ENCODE measurements around the gene TNRC6C.

TNRC6C gene

GRCh38 chr17:78012428-78012827 lies 53.9 kb downstream of the TNRC6C start:
- no peak for DNase-seq (ENCODE audit: low read depth in 2 of 2)

DNA sequence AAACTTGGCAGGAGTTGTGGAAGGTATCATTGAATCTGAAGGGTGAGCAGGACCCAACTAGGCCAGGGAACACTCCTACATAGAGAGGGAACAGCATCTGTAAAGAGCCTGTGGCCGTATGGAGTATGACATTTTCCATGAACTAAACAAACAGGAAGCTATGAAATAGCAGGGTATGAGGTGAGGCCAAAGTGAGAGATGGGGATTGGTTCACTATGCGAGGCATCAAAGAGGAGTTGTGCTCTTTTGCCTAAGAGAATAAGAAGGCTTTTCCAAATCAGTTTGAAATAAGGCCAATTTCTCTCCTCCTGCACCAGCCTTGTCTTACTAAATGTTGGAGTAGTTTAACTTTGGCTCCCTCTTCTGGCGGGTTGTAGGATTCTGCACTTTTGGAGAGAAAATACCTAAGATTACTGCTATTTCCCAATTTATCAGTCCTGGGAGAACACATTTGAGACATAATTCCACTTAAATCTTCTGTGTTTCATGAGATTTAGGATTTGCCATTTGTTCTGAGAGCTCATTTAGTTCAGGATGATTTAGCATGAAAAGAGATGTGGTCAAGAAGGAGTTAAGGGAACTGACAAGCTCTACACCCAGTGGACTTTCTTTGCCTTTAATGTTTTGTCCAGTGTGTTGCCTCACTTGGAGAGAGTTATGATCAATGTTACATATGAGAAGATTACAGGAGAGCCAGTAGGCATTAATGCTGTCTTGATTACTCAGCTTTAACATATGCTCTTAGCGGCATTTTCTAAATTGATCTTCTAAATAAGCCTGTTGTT lies 55.4 kb downstream of the TNRC6C start:
- peak in 1 of 2 donors; percentile 39 for DNase-seq (ENCODE audit: low read depth in 2 of 2)

GRCh38 chr17:78014646-78015045 lies 56.1 kb downstream of the TNRC6C start:
- no peak for DNase-seq (ENCODE audit: low read depth in 2 of 2)

- DNase-seq (ENCODE audit: low read depth in 2 of 2), result no peak
Observed at GRCh38 chr17:78016852-78017251, 58.3 kb downstream of the TNRC6C start.

GRCh38 chr17:78019367-78019975 lies 61.0 kb downstream of the TNRC6C start:
- no peak for DNase-seq (ENCODE audit: low read depth in 2 of 2)

DNA sequence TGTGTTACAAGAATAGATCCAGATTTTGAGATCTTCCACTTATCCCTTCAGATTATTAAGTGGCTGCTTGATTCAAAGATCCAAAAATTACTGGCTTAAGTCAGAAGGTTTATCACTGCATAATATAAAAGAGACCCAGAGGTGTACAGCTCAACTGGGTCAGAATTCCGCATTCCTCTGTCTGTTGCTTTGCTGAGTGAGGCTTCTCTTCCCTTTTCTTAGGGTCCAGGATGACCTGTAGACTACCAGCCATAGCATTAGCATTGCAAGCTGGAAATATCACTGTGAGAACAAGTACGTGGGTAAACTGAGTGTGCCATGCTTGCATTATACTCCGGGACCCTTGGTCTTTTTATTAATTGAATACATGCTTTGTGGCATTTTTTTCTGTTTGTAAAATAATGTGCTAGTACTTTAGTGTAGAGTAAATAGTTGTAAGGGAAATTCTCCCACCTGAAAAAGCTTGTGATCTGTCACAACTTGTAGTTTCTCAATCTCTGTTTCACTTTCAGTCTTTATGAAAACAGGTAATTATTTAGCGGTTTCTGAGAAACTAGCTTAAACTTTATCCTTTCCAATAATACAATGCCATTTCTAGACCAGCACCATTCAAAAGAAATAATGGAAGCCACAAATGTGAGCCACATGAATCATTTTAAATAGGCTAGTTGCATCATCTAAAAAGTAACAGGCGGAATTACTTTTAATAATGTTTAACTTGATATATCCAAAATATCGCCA lies 61.6 kb downstream of the TNRC6C start:
- no peak for DNase-seq (ENCODE audit: low read depth in 2 of 2)

- no peak for DNase-seq (ENCODE audit: low read depth in 2 of 2)
Observed at GRCh38 chr17:78020717-78021108, 62.2 kb downstream of the TNRC6C start.

- DNase-seq (ENCODE audit: low read depth in 2 of 2), result no peak
Observed at GRCh38 chr17:78022425-78022824, 63.9 kb downstream of the TNRC6C start.

DNA sequence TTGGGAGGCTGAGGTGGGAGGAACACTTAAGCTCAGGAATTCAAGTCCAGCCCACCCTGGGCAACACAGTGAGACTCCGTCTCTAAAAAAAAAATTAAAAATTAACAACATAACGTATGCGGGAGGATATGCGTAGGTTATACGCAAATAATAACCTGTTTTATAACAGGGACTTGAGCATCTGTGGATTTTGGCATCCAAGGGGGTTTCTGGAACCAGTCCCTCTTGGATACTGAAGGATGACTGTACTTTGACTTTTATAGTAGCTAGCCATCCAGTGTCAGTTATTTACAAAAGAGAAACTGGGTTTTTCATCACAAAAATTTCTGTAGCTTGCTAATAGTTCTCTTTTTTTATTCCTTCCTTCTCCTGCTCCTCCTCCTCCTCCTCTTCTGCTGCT lies 64.5 kb downstream of the TNRC6C start:
- no peak for DNase-seq (ENCODE audit: low read depth in 2 of 2)

DNA sequence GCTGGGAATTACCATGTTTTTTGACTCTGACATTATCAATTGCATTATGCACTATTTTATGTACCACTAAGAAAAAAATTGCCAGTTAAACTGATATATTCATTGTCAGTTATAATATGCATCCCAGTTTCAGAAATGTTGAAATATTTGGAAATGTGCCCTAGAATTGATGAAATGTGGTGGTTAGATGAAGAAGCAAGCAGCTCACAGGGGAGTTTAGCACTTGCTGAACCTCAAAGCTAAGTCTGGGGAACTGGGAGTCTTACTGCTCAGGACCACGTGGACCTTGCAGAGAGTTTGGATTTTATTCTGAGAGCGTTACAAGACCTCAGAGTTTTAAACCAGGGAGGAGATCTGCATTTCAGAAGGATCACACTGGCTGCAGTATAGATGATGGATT lies 67.9 kb downstream of the TNRC6C start:
- no peak for DNase-seq (ENCODE audit: low read depth in 2 of 2)

- no peak for DNase-seq (ENCODE audit: low read depth in 2 of 2)
Observed at GRCh38 chr17:78027121-78027520, 68.6 kb downstream of the TNRC6C start.

- no peak for DNase-seq (ENCODE audit: low read depth in 2 of 2)
Observed at GRCh38 chr17:78029697-78030096, 71.2 kb downstream of the TNRC6C start.

DNA sequence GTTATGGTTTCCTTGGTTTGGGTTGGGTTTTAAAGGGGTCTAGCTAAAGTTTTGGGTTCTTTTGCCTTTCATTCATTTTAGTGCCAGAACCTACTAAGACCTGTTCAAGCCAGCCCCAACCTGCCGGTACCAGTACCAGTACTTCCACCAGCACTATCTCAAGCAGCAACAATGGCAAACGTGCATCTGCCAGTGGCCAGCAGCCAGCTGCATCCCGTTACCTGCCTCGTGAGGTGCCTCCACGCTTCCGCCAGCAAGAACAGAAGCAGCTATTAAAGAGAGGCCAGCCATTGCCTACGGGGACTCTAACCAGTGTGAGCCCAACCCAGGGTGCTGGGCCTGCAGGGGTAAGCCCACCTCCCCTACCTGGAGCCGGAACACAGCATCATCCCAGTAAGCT lies 72.9 kb downstream of the TNRC6C start:
- no peak for DNase-seq (ENCODE audit: low read depth in 2 of 2)

- no peak for DNase-seq (ENCODE audit: low read depth in 2 of 2)
Observed at GRCh38 chr17:78032166-78032565, 73.7 kb downstream of the TNRC6C start.

DNA sequence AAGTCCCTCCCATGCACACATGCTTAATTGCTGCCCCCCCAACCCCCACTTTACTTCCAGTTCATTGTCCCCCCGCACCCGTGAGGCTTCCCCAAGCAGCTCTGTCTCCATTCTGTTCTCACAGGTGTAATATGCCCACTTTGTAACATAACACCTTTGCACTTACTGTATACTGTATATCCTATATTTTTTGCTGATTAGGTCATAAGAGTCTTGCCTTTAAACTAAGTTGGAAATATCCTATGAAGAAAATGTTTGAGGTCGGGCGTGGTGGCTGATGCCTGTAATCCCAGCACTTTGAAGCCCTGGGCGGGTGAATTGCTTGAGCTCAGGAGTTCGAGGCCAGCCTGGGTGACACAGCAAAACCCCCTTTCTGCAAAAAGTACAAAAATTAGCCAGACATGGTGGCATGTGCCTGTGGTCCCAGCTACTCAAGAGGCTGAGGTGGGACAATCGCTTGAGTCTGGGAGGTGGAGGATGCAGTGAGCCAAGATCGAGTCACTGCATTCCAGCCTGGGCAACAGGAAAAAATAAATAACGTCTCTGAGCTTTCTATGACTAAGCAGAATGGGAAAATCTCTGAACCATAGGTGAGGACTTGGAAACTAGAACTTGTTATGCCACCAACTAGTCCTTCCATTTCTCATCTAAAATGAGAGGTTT lies 76.1 kb downstream of the TNRC6C start:
- DNase-seq (ENCODE audit: low read depth in 2 of 2), result no peak

- no peak for DNase-seq (ENCODE audit: low read depth in 2 of 2)
Observed at GRCh38 chr17:78037280-78037679, 78.8 kb downstream of the TNRC6C start.

GRCh38 chr17:78038748-78039288 lies 80.3 kb downstream of the TNRC6C start:
- DNase-seq (ENCODE audit: low read depth in 2 of 2), result no peak

- no peak for DNase-seq (ENCODE audit: low read depth in 2 of 2)
Observed at GRCh38 chr17:78039581-78039980, 81.1 kb downstream of the TNRC6C start.

GRCh38 chr17:78040440-78041385 lies 82.2 kb downstream of the TNRC6C start:
- DNase-seq (ENCODE audit: low read depth in 2 of 2), result no peak

GRCh38 chr17:78041386-78042179 lies 83.1 kb downstream of the TNRC6C start:
- DNase-seq (ENCODE audit: low read depth in 2 of 2), result no peak
